ENCODE measurements around the gene CD248.
A peak's percentile ranks its signal among the peaks of the same experiment; 100 is the strongest.
"Not testable (repeated sequence)": the region's sequence is repeated elsewhere in the genome, so short reads cannot be mapped to it uniquely, and the experiment has no call there.

The CD248 gene

DNA sequence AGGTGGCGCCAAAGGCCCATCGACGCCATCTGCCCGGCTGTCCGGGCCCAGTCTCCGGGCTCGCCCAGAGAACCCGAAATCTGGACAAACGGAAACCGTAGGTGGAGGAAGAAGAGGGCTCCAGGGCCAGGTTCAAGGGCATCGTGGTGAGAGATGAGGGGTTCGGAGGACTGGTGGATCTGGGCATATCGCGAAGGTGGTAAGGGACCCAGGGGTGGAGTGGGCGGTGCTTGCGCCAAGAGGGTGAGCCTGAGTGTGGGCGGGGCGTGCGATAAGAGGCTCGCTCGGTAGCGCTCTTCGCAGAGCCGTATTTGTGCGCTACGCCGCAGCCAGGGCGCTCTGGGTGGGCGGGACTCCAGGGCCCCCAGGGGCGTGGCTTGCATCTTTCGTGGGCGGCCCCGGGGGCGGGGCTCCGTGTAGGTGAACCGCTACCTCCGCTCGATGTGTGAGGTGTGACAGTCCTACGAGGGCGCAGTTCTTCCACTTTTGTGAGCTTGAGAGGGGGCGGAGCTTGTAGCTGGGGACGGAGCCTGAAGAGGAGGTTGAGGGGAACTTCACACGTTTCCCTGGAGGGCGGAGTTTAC lies 4.8 kb downstream of the CD248 start:
- DNase-seq: peak; percentile 90

DNA sequence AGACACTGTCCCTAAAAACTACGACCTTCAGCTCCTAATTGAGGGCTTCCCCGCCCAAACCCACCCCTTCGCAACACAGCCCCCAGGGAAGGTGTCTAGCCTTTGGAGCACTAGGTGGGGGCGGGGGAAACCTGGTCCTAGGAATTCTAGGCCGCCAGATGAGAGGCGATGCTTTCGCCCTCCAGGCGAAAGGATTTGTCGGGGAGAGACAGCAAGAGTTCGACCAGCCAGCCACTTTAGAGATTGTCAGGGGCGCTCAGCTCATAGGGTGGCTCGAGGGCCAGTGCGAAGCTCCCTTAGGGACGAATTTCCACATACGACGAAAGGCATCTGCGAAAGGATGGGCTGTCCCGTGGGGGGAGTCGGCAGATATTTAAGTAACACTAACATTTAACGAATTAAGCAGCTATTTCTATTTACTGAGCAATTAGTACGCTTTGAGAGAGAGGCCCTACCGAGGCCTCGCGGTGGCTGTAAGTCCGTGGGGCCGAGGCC lies 5.3 kb downstream of the CD248 start:
- DNase-seq: no peak

DNA sequence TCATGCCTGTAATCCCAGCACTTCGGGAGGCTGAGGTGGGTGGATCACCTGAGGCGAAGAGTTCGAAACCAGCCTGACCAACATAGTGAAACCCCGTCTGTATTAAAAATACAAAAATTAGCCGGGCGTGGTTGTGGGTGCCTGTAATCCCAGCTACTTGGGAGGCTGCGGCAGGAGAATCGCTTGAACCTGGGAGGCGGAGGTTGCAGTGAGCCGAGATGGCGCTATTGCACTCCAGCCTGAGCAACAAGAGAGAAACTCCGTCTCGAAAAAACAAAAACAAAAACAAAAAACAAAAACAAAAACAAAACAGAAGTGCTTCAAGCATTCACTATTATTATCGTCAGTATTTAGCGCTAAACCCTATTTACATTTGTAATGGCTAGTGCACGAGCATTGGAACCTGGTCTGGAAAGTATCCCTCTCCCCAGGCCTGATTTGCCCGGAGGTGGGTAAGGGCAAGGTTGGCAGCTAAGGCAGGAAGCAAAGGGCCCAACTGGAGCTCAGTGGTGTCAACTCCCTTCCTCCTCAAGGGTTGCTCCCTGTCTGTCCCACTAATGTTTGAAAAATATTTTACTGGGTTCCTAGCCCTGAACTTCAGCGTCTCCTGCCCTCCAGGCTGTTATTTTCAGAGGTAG lies 5.9 kb downstream of the CD248 start:
- DNase-seq: not testable (repeated sequence)

DNA sequence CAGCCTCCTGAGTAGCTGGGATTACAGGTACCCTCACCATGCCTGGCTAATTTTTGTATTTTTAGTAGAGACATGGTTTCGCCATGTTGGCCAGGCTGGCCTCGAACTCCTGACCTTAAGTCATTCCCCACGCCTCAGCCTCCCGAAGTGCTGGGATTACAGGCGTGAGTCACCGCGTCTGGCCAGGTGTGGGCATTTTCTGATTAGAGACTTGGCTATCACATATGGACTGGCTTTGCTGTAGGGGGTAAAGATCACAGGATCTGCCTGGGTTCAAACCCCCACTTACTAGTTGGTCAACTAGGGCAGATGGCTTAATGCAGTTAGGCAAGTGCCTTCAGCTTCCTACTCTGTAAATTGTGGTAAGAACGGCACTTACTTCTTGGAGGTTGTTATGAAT lies 6.5 kb downstream of the CD248 start:
- DNase-seq: no peak

DNA sequence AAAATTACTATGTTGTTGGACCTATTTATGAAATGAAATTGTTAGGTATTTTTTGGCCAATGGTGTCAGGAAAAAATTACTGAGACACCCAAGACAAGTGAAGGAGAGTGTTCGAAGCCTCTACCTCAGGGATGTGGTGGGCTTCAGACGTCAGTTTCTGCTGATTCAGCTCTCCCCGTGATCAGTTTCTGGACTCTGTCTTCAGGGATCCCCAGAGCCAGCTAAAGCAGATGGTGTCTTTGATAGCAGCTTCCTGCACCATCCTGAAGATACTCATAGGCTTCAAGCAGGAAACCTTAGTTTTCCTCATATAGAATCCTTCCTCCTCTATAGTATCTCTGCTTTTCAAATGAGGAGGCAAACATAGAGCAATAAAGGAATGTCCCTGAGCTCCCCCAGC lies 7.4 kb downstream of the CD248 start:
- peak; percentile 37 for DNase-seq

- DNase-seq: no peak
Observed at GRCh38 chr11:66302656-66303055, 14.2 kb downstream of the CD248 start.

- DNase-seq: peak; percentile 34
Observed at GRCh38 chr11:66299186-66299585, 17.7 kb downstream of the CD248 start.

DNA sequence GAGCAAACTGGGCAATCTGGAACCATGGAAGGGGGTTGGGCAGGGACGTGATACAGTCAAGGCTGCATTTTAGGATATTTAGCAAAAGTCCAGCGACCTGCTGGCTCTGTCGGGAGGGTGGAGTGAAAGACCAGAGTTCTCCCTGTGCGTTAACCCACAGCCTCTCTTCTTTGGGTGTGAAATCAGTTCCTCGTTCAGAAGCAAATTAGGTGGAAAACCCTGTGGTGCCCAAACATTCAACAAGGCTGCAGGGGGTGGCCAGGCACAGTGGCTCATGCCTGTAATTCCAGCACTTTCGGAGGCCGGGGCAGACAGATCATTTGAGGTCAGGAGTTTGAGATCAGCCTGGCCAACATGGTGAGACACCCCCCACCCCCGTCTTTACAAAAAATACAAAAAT lies 19.2 kb downstream of the CD248 start:
- no peak for DNase-seq

- no peak for DNase-seq
Observed at GRCh38 chr11:66294626-66295620, 21.9 kb downstream of the CD248 start.

DNA sequence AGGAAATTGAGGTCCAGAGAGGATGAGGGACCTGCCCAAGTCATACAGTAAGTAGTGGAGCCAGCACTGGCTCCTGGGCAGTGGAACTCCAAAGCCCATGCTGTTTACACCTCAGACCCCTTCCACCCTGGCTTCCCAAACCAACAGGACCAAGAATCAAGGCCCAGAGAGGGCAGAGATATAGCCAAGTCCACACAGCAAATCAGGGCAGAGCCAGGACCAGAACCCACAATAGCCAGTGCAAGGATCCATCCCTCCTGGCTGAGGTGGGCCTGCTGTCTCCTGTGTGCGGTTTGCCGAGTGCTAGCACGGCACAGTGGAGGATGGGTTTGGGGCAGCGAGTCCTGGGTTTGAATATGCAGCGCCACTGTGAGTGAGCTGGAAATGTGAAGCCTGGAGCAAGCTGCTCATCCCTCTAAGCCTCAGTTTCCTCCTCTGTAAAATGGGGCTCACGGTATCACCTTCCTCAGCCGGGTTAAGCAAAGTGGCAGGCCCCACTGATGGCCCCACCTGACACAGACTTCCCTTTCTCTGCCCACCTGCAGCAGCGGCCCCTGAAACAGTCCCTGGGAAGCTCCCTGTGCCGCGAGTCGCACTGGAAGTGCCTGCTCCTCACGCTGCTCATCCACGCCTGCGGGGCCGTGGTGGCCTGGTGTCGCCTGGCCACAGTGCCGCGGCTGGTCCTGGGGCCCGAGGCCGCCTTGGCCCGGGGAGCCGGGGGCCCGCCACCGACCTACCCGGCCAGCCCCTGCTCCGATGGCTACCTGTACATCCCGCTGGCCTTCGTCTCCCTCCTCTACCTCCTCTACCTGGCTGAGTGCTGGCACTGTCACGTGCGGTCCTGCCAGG lies 22.8 kb downstream of the CD248 start:
- DNase-seq: no peak

DNA sequence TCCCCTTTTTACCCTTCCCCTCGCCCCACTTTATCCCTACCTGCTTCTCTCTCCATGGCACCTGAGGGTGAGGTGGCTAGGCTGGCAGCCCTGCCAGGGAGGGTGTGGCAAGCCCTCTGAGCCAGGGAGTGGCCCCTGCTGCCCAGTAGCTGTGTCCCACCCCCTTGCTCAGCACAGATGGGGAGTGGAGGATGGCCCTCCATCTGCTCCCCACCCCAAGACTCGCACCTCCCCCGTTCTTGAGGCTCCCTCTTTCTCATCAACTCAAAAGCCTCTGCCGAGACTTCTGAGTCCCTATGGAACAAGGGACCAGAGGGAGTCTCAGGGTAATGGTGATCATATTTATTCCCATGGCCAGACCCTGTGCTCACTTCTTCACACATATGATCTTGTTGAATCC lies 23.5 kb downstream of the CD248 start:
- no peak for DNase-seq

DNA sequence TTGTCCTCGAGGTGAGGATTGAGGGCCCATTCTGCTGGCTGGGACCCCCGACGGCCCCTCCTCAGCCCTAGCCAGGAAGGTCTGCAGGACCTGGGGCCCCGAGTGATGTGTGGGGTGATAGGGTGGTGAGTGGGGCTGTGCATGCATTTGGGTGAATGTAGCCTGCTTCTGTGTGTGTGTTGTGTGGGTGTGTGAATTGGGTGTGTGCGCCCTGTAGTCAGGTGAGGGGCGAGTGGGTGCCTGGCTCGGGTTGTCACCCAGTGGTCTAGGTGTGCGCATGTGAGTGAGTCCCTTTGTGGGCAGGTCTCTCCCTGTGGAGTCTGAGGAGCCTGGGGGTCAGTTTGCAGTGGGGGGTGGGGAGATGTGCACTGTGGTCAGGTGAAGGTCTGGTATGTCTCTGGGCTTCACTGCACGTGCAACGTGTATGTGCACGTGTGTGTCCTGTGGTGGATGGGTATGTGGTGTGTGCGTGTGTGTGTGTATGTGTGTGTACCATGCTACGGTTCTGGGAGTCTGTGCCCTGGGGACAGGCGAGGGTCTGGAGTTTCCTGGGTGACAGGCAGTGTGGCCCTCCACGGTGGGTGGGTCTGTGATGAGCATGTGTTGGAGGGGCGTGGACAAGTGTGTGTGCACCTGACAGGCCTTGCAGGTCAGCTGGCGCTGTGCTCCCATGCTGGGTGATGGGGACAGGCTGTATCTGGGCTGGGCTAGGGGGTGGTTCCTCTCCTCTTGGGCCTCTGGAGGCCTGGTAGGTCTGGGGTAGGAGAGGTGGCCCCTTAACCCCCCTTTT lies 24.1 kb downstream of the CD248 start:
- no peak for DNase-seq

DNA sequence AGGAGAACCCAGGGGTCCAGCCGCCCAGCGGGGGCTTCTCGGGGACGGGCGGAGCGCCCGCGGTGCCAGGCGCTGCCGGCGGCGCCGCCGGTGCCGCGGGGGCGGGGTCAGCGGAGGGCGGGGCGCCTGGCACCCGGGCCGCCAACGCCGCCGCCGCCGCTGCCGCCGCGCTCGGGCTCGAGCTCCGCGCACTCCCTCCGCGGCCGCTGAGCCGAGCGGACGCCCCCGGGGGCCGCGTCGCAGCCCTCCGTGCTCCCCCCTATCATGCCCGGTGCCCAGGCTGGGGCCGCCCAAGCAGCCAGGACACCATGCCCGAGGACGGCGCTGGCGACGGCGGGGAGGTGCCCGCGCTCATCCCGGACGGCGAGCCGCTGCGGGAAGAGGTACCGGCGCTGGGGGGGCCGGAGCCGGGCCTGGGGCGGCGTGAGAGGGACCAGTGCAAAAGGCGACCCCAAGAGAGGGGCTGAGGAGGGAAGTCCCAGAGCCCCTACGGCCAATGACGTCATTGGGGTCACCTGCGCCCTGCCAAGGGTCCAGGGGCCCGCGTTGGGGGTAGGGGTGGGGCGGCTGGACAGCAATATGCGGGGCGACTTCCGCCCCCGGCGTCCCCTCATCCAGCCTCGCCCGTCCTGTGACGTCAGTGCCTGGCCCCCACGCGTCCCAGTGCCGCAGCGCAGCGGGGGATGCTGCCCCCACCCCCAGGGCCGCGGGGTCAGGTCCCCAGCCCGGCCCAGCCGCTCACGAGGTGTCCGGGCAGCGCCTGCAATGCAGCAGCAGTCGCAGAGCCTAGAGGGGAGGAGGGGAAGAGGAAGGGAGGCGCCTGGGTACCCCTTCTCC lies 24.9 kb downstream of the CD248 start, which contains the start of gene TMEM151A:
TSS of gene TMEM151A (plus strand) at position 189 of the 837 bp plus-strand sequence. CDS start at position 309, 120 bp downstream.
- DNase-seq: no peak

GRCh38 chr11:66291303-66291705 lies 25.5 kb downstream of the CD248 start:
- DNase-seq: no peak

- no peak for DNase-seq
Observed at GRCh38 chr11:66290330-66290621, 26.6 kb downstream of the CD248 start.

GRCh38 chr11:66289548-66290329 lies 27.1 kb downstream of the CD248 start:
- peak; percentile 69 for DNase-seq

GRCh38 chr11:66288671-66289547 lies 27.9 kb downstream of the CD248 start, which contains the start of gene YIF1A:
Gene YIF1A (minus strand): TSS chr11:66289143. CDS start chr11:66288985, 158 bp downstream.
- peak; percentile 99 for DNase-seq

- no peak for DNase-seq
Observed at GRCh38 chr11:66287889-66288670, 28.8 kb downstream of the CD248 start.

All from inflammatory macrophage treated with lipopolysaccharide for 4 hours (primary cell).